Keratinocyte (primary cell): ENCODE measurements around the gene KLHL2. TPM values are rescaled to one million over a fixed set of nuclear protein-coding genes. Genes with fewer than 3 reads are reported as not detected.

Experiments used
- DNase-seq: peaks from one replicate; pipeline ENCODE4 v3.0.0-alpha.2; 2011; ENCODE audit warnings: low read depth, missing footprints, low spot score
- FAIRE-seq: peaks from 2 replicates; lab custom pipeline; 2011; peaks lifted over from hg19 to GRCh38; lab: Jason Lieb, UNC
- H2AFZ ChIP-seq: 2 replicates; pipeline ENCODE4 v1.6.0; 2012; ENCODE audit warnings: low read length, control low read depth, inconsistent platforms; ENCODE audit not compliant: control insufficient read depth
- H3K27ac ChIP-seq: 2 replicates; pipeline ENCODE4 v1.5.1; 2011; ENCODE audit warnings: low read length; ENCODE audit not compliant: control insufficient read depth, insufficient read depth
- H3K27me3 ChIP-seq: 3 replicates; pipeline ENCODE4 v1.6.0; 2011; ENCODE audit warnings: low read length; ENCODE audit not compliant: control insufficient read depth, insufficient read depth; ENCODE audit errors: extremely low read depth
- H3K36me3 ChIP-seq, 2 experiments: 2 replicates in 1 of 2; 3 replicates in 1 of 2; pipeline ENCODE4 v1.5.1; 2011; ENCODE audit warnings: low read length in 2 of 2, mild to moderate bottlenecking in 1 of 2; ENCODE audit not compliant: control insufficient read depth in 2 of 2, insufficient read depth in 2 of 2; ENCODE audit errors: extremely low read depth in 1 of 2
- H3K4me1 ChIP-seq: 3 replicates; pipeline ENCODE4 v1.5.1; 2011; ENCODE audit warnings: low read length; ENCODE audit not compliant: control insufficient read depth, insufficient read depth; ENCODE audit errors: extremely low read depth
- H3K4me2 ChIP-seq: 3 replicates; pipeline ENCODE4 v1.6.0; 2011; ENCODE audit warnings: low read depth, low read length; ENCODE audit not compliant: control insufficient read depth, insufficient read depth; ENCODE audit errors: extremely low read depth
- H3K4me3 ChIP-seq, 3 experiments: fragments of 200-600 bp in 1 of 3; sonication (generic) in 1 of 3; 2 replicates in 2 of 3; 3 replicates in 1 of 3; pipeline ENCODE4 v1.5.1; 2011 to 2016; ENCODE audit warnings: low read length in 3 of 3, mild to moderate bottlenecking in 3 of 3, control low read depth in 2 of 3, inconsistent platforms in 1 of 3, low read depth in 1 of 3, mixed read lengths in 1 of 3, mixed run types in 1 of 3, moderate library complexity in 1 of 3; ENCODE audit not compliant: control insufficient read depth in 2 of 3, insufficient read depth in 2 of 3; ENCODE audit errors: extremely low read depth in 1 of 3
- H3K79me2 ChIP-seq: 2 replicates; pipeline ENCODE4 v1.6.0; 2012; ENCODE audit warnings: low read length; ENCODE audit not compliant: control insufficient read depth, insufficient read depth
- H3K9ac ChIP-seq: 3 replicates; pipeline ENCODE4 v1.6.0; 2011; ENCODE audit warnings: low read length; ENCODE audit not compliant: control insufficient read depth, insufficient read depth; ENCODE audit errors: extremely low read depth
- H3K9me1 ChIP-seq: 3 replicates; pipeline ENCODE4 v1.6.0; 2011; ENCODE audit warnings: low read length; ENCODE audit not compliant: control insufficient read depth, insufficient read depth; ENCODE audit errors: extremely low read depth
- H3K9me3 ChIP-seq: 2 replicates; pipeline ENCODE4 v1.5.1; 2012; ENCODE audit warnings: low read depth, low read length; ENCODE audit not compliant: control insufficient read depth
- H4K20me1 ChIP-seq: 3 replicates; pipeline ENCODE4 v1.6.0; 2011; ENCODE audit warnings: low read length; ENCODE audit not compliant: control insufficient read depth, insufficient read depth; ENCODE audit errors: extremely low read depth
- CTCF ChIP-seq, 3 experiments: IDR thresholded peaks in 1 of 3; conservative IDR thresholded peaks in 1 of 3; optimal IDR thresholded peaks in 1 of 3; 2 replicates in 2 of 3; 3 replicates in 1 of 3; pipeline versions ENCODE3 to v1.5.1; 2011; ENCODE audit warnings: low read length in 3 of 3, mild to moderate bottlenecking in 3 of 3, moderate library complexity in 2 of 3, control low read depth in 1 of 3, inconsistent platforms in 1 of 3; ENCODE audit not compliant: insufficient read depth in 2 of 3; ENCODE audit errors: extremely low read depth in 1 of 3
- EZH2 ChIP-seq: IDR thresholded peaks from one replicate; pipeline ENCODE4 v1.6.1; 2012; ENCODE audit warnings: inconsistent platforms, mild to moderate bottlenecking, low read length, moderate library complexity
- dilution Hi-C: fragments of 300-500 bp; cut with MboI; formaldehyde crosslinking; loops from one replicate; pipeline ENCODE4 v1.7.0; 2020; ENCODE audit warnings: low sequenced_read_pairs; ENCODE audit not compliant: extremely low pct_ligation_motif_present
- polyA plus RNA-seq, 5 experiments: library from polyadenylated mRNA; depleted of rRNA in 3 of 5; stranded (reverse) in 3 of 5; stranded (forward) in 1 of 5; unstranded in 1 of 5; fragments of >200 nt; gene quantifications; 1 replicate in 1 of 5; 2 replicates in 3 of 5; 3 replicates in 1 of 5; pipeline versions ENCODE4 v1.2.1 to v1.2.3, GENCODE V29; 2011 to 2012; ENCODE audit warnings: missing spikeins in 2 of 5, low read depth in 1 of 5, low replicate concordance in 1 of 5

The KLHL2 gene
- polyA plus RNA-seq, 1 donor (not counting 4 experiments of a cell fraction or from before 2014, with no cell fraction given): 18.5 TPM

DNA sequence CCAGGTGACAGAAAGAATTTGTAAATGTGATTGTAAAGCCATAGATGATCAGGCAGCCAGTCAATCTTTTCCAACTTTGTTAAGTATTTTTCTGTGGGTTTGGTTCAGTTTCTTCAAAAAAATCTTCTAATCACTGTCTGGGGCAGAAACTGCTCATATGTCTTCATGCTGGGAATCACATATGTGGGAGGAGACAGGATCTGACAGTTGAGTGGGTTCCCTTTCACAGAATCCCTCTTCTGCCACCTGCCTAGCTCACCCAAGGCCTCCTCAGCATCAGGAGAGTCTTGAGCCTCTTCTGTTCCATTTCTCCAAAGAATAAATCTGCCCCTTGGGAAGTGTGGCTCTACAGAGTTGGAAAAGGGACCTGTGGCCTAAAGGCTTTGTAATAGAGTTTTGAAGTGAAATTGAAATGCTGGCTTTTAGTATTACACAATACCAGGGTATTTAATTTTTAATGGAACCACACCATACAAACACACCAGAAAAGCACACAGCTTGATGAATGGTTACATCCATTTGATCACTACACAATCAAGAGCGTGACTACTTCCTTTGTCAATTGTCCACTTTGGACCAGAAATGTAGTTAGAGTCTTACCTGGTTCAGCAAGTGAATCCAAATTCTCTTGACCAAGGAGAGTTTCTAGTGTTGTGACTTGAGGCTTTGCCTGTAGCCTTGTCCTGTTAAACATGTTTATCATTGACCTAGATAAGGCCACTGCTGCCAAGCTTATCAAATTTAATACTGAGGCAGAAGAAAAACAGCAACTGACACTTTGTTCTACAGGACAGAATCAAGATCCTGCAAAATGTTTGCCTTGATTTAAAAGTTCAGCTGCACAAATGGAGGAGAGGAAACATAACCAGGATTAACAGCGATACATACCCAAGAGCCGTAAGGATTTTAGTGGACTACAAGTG is 140.5 kb downstream of the KLHL2 start:
- Histone ChIP-seq H3K27ac (no peak overlapping the region), H3K79me2 (no peaks in the 10 kb centered on the region), H3K9ac (no peak overlapping the region), H3K4me2 (no peak overlapping the region), H3K4me1 (no peaks in the 10 kb centered on the region), H2AFZ (no peak overlapping the region), H3K9me1 (no peaks in the 10 kb centered on the region), H3K9me3 (no peaks in the 10 kb centered on the region), H3K27me3 (no peaks in the 10 kb centered on the region), H3K36me3 (no peaks in the 10 kb centered on the region), H3K4me3 (no peak overlapping the region), H4K20me1 (no peaks in the 10 kb centered on the region)
- dilution Hi-C loops: loop anchor here (25.0 kb wide), 1 partner anchor 114 kb away; no protein-coding TSS in a partner anchor
- DNase-seq (no peak), FAIRE-seq (no peak)
- TF ChIP-seq CTCF (optimal IDR thresholded peaks at IDR 0.05 in 1 of 3, IDR thresholded peaks at IDR 0.05 in 1 of 3, conservative IDR thresholded peaks at IDR 0.05 in 1 of 3; ENCODE audit: extremely low read depth in 1 of 3, insufficient read depth in 2 of 3, low read length in 3 of 3): no peak
- TF ChIP-seq EZH2: no peak

DNA sequence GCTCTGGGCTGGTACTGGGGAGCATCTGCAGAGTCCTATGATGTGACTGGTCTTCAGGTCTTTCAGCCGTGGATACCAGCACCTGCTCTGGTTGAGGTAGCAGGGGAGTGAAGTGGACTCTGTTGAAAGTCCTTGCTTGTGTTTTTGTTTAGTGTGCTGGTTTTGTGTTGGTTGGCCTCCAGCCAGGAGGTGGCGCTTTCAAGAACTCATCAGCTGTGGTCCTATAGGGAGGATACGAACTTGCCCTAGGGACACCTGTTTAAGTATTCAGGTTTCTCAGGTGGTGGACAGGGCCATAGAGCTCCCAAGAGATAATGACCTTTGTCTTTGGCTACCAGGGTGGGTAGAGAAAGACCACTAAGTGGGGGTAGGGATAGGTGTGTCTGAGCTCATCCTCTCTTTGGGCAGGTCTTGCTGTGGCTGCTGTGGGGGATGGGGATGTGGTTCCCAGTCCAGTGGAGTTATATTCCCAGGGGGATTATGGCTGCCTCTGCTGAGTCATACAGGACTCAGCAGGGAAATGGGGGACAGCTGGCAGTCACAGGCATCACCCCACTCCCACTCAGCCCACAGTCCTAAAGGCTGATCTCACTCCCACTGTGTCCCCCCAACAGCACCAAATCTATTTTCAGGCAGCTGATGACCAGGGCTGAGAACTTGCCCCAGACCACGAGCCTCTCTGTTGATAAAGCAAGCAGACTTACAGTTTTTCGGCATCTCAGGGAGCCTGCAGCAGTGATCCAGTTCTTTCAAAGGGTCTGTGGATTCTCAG is 144.2 kb downstream of the KLHL2 start:
- H3K9ac ChIP-seq: no peak overlapping the region
- H3K79me2 ChIP-seq: no peaks in the 10 kb centered on the region
- no peak overlapping the region for H3K4me3 ChIP-seq
- DNase-seq (no peak), FAIRE-seq (no peak)
- TF ChIP-seq EZH2 (no peak), CTCF (optimal IDR thresholded peaks at IDR 0.05 in 1 of 3, IDR thresholded peaks at IDR 0.05 in 1 of 3, conservative IDR thresholded peaks at IDR 0.05 in 1 of 3; ENCODE audit: extremely low read depth in 1 of 3, insufficient read depth in 2 of 3, low read length in 3 of 3) (no peak)
- H3K9me1 ChIP-seq: no peaks in the 10 kb centered on the region
- H3K9me3 ChIP-seq: no peaks in the 10 kb centered on the region
- H3K36me3 ChIP-seq: no peaks in the 10 kb centered on the region
- H3K4me1 ChIP-seq: no peaks in the 10 kb centered on the region
- no peak overlapping the region for H3K4me2 ChIP-seq
- H4K20me1 ChIP-seq: no peaks in the 10 kb centered on the region
- H3K27ac ChIP-seq: no peak overlapping the region
- H2AFZ ChIP-seq: no peak overlapping the region
- dilution Hi-C loops: no loop called here
- H3K27me3 ChIP-seq: no peaks in the 10 kb centered on the region
